IPS DF 4.7 (cell line): ENCODE data around the gene ESPN.

Experiments used
- DNase-seq: peaks from one replicate; pipeline ENCODE4 v3.0.0-alpha.2; 2013; ENCODE audit warnings: low spot score; ENCODE audit errors: extremely low read depth

The ESPN gene

DNA sequence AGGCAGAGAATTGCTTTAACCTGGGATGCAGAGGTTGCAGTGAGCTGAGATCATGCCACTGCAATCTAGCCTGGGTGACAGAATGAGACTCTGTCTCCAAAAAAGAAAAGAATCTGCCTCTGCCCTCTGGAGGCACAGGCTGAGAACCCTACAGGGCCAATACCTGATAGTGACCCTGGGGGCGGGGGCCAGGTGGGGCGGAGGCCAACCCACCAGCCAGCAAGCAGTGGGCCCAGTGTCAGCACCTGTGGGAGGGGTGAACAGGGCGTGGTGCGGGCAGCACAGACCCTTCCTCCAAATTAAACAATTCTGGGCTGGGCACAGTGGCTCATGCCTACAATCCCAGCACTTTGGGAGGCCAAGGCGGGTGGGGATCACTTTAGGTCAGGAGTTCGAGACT lies 85.9 kb downstream of the ESPN start:
- no peak for DNase-seq
